Measurements from ENCODE around the gene KHDRBS1. TPM values are rescaled to one million over a fixed set of nuclear protein-coding genes. Genes with fewer than 3 reads are reported as not detected.
"Not testable (repeated sequence)": the region's sequence is repeated elsewhere in the genome, so short reads cannot be mapped to it uniquely, and the experiment has no call there.

Gene KHDRBS1
- total and polyA plus RNA-seq, 5 experiments from 2014 or later, result 92.1 to 130 (median 115) TPM

GRCh38 chr1:32068957-32069588 lies 55.4 kb downstream of the KHDRBS1 start:
- Mint-ChIP-seq H3K4me3 (no peak overlapping the region), H3K36me3 (no peaks in the 10 kb centered on the region), H3K27me3 (no peaks in the 10 kb centered on the region), H3K9me3 (no peaks in the 10 kb centered on the region), H3K4me1 (peaks cover 20 to 33% (median 31%) of the 10 kb centered on the region in 4 donors), H3K27ac (peak overlapping the region in 3 of 10 donors; percentile 27 to 71 (median 48))
- POLR2A ChIA-PET, result interaction anchor here (0.7 kb wide), 2 partner anchors 25 to 38 kb away, joined by 3 to 5 read pairs; no protein-coding TSS in a partner anchor
- ATAC-seq, result no peak
- DNase-seq, result no peak

- H3K27me3 Mint-ChIP-seq, result no peaks in the 10 kb centered on the region
- peaks cover 24 to 39% (median 35%) of the 10 kb centered on the region in 4 donors for H3K4me1 Mint-ChIP-seq
- ATAC-seq, result no peak
- POLR2A ChIA-PET, result interaction anchor here (0.5 to 5.1 kb wide), 24 partner anchors 10 to 579 kb away, joined by 3 to 80 read pairs (median 6); partner anchors contain the start of genes BSDC1, HDAC1, KHDRBS1 and KPNA6
- peak overlapping the region; percentile 74 to 98 (median 94) for H3K27ac Mint-ChIP-seq
- DNase-seq, result no peak
- H3K4me3 Mint-ChIP-seq, result peak overlapping the region; percentile 87 to 99 (median 95)
- H3K36me3 Mint-ChIP-seq, result peaks cover 0 to 16% (median 0%) of the 10 kb centered on the region in 3 donors
- H3K9me3 Mint-ChIP-seq, result no peaks in the 10 kb centered on the region
These were observed 58.3 kb downstream of the KHDRBS1 start for GRCh38 chr1:32071758-32072621.

- Mint-ChIP-seq H3K4me1 (peaks cover 29 to 45% (median 34%) of the 10 kb centered on the region in 4 donors), H3K9me3 (no peaks in the 10 kb centered on the region), H3K27ac (peak within 1 kb of the TSS; percentile 74 to 98 (median 94)), H3K27me3 (no peaks in the 10 kb centered on the region), H3K36me3 (peaks cover 0 to 24% (median 3%) of the 10 kb centered on the region in 3 donors), H3K4me3 (peak within 1 kb of the TSS; percentile 87 to 99 (median 95))
- POLR2A ChIA-PET, result interaction anchor here (0.5 to 5.1 kb wide), 34 partner anchors 9 to 578 kb away, joined by 3 to 80 read pairs (median 5); partner anchors contain the start of genes BSDC1, HDAC1, KHDRBS1 and KPNA6
- DNase-seq (peak; percentile 89 to 98 (median 92)), ATAC-seq (peak; percentile 84 to 86)
These were observed 59.1 kb downstream of the KHDRBS1 start, which contains the start of gene TMEM39B for GRCh38 chr1:32072622-32073298. Gene TMEM39B, plus strand, starts transcription at chr1:32072939. Its CDS starts 109 bp downstream, at chr1:32073048.

DNA sequence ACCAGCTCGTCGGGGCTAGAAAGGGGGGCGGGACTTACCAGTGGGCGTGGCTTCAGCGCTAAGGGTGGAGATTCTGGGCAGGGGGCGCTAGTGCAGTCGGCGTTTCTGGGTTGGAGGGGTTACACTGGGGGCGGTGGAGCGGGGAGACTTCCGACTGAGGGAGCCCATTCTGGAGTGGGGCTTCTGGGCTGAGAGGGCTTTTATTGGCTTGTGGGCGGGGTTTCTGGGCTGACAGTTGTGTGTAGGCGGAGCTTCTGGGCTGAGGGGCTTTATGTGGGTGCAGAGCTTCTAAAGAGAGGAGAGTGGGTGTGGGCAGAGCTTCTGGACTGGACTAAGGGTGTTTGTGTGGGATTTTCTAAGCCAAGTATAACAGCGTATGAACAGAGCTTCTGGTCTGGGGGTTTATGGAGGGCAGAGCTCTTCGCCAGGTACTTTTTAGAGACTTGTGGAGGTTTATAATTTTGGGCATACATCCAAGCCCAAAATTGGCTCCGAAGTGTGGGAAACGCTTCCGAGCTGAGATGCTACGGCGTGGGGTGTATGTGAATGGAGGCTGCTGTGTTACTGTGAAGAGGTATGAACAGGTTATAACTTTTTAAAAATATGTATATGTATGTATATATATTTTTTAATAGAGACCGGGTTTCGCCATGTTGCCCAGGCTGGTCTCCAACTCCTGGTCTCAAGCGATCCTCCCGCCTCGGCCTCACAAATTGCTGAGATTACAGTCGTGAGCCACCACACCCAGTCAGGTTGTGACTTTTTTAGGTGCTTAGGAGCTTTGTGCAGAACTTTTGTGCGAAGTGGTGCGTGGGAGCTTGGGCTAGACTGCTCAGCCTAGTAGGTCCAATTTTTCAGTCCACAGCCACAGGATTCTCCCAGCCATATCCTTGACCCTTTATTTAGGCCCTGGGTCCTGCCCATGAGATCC lies 59.9 kb downstream of the KHDRBS1 start:
- Mint-ChIP-seq H3K27ac (peak overlapping the region; percentile 74 to 98 (median 94)), H3K4me1 (peaks cover 29 to 45% (median 34%) of the 10 kb centered on the region in 4 donors), H3K36me3 (peaks cover 0 to 31% (median 8%) of the 10 kb centered on the region in 3 donors), H3K27me3 (no peaks in the 10 kb centered on the region), H3K4me3 (peak overlapping the region; percentile 87 to 99 (median 95)), H3K9me3 (no peaks in the 10 kb centered on the region)
- DNase-seq (peak in 2 of 10 donors; percentile 88 to 89), ATAC-seq (peak; percentile 50 to 54)
- POLR2A ChIA-PET, result interaction anchor here (0.6 to 5.1 kb wide), 31 partner anchors 8 to 578 kb away, joined by 3 to 80 read pairs (median 5); partner anchors contain the start of genes BSDC1, HDAC1, KHDRBS1 and KPNA6

GRCh38 chr1:32074841-32075240 lies 61.2 kb downstream of the KHDRBS1 start:
- no peak for ATAC-seq
- Mint-ChIP-seq H3K4me3 (peak overlapping the region in 4 of 10 donors; percentile 7 to 42 (median 38)), H3K4me1 (peaks cover 26 to 45% (median 31%) of the 10 kb centered on the region in 4 donors), H3K27ac (peak overlapping the region in 6 of 10 donors; percentile 6 to 56 (median 32)), H3K9me3 (no peaks in the 10 kb centered on the region), H3K27me3 (no peaks in the 10 kb centered on the region), H3K36me3 (peaks cover 0 to 44% (median 8%) of the 10 kb centered on the region in 3 donors)
- no peak for DNase-seq
- POLR2A ChIA-PET, result interaction anchor here (2.3 to 5.1 kb wide), 3 partner anchors 35 to 175 kb away, joined by 13 to 80 read pairs (median 22); partner anchors contain the start of genes KHDRBS1, KPNA6 and LCK

GRCh38 chr1:32077451-32077850 lies 63.8 kb downstream of the KHDRBS1 start:
- H3K4me1 Mint-ChIP-seq, result peaks cover 18 to 42% (median 26%) of the 10 kb centered on the region in 4 donors
- POLR2A ChIA-PET, result interaction anchor here (1.1 kb wide), 1 partner anchor 30 kb away, joined by 3 read pairs; the partner anchor contains the start of gene KPNA6
- DNase-seq, result no peak
- no peak for ATAC-seq
- peak overlapping the region in 2 of 10 donors; percentile 12 to 45 for H3K4me3 Mint-ChIP-seq
- H3K27ac Mint-ChIP-seq, result peak overlapping the region in 3 of 10 donors; percentile 46 to 92 (median 85)
- peaks cover 0 to 65% (median 12%) of the 10 kb centered on the region in 3 donors for H3K36me3 Mint-ChIP-seq
- no peaks in the 10 kb centered on the region for H3K9me3 Mint-ChIP-seq
- no peaks in the 10 kb centered on the region for H3K27me3 Mint-ChIP-seq

- DNase-seq, result no peak
- Mint-ChIP-seq H3K4me1 (peaks cover 4 to 20% (median 11%) of the 10 kb centered on the region in 4 donors), H3K27ac (peak overlapping the region in 3 of 10 donors; percentile 2 to 11 (median 3)), H3K4me3 (no peak overlapping the region), H3K36me3 (peaks cover 0 to 83% (median 17%) of the 10 kb centered on the region in 3 donors), H3K9me3 (no peaks in the 10 kb centered on the region), H3K27me3 (no peaks in the 10 kb centered on the region)
- POLR2A ChIA-PET, result interaction anchor here (1.0 kb wide), 1 partner anchor 9 kb away, joined by 3 read pairs; no protein-coding TSS in a partner anchor
- ATAC-seq, result no peak
These were observed 68.4 kb downstream of the KHDRBS1 start for GRCh38 chr1:32082022-32082421.

DNA sequence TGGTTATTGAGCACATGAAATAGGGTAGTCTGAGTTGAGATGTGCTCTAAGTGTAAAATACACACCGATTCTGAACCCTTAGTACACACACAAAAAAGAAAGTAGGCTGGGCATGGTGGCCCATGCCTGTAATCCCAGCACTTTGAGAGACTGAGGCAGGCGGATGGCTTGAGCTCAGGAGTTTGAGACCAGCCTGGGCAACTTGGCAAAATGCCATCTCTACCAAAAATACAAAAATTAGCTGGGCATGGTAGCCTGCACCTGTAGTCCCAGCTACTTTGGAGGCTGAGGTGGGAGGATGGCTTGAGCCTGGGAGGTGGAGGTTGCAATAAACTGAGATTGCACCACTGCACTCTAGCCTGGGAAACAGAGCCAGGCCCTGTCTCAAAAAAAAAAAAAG lies 72.7 kb downstream of the KHDRBS1 start:
- POLR2A ChIA-PET, result not testable (repeated sequence)

GRCh38 chr1:32091176-32091575 lies 77.5 kb downstream of the KHDRBS1 start:
- no peak for ATAC-seq
- peaks cover 0 to 1% (median 0%) of the 10 kb centered on the region in 4 donors for H3K4me1 Mint-ChIP-seq
- peak overlapping the region in 1 of 10 donors; percentile 21 for H3K27ac Mint-ChIP-seq
- H3K27me3 Mint-ChIP-seq, result no peaks in the 10 kb centered on the region
- H3K9me3 Mint-ChIP-seq, result no peaks in the 10 kb centered on the region
- POLR2A ChIA-PET, result interaction anchor here (0.6 kb wide), 2 partner anchors 13 to 302 kb away, joined by 3 to 4 read pairs; no protein-coding TSS in a partner anchor
- no peak overlapping the region for H3K4me3 Mint-ChIP-seq
- H3K36me3 Mint-ChIP-seq, result peaks cover 0 to 73% (median 12%) of the 10 kb centered on the region in 3 donors
- no peak for DNase-seq

More for the DNA sequence above, 72.7 kb downstream of the KHDRBS1 start:
- not testable (repeated sequence) for H3K27me3 Mint-ChIP-seq, H3K9me3 Mint-ChIP-seq, ATAC-seq, DNase-seq, H3K4me3 Mint-ChIP-seq
- H3K27ac Mint-ChIP-seq, result peak overlapping the region in 1 of 10 donors; percentile 48
- peaks cover 0 to 66% (median 13%) of the 10 kb centered on the region in 3 donors for H3K36me3 Mint-ChIP-seq
- H3K4me1 Mint-ChIP-seq, result peaks cover 4 to 12% (median 8%) of the 10 kb centered on the region in 4 donors

DNA sequence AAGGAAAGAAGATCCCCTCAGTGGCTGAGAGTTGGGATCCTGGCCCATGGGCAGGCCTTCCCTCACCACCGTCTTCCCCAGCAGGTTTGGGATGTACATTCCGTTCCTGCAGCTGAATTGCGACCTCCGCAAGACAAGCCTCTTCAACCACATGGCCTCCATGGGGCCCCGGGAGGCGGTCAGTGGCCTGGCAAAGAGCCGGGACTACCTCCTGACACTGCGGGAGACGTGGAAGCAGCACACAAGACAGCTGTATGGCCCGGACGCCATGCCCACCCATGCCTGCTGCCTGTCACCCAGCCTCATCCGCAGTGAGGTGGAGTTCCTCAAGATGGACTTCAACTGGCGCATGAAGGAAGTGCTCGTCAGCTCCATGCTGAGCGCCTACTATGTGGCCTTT lies 77.9 kb downstream of the KHDRBS1 start:
- no peak for DNase-seq
- Mint-ChIP-seq H3K27ac (peak overlapping the region in 1 of 10 donors; percentile 27), H3K36me3 (peaks cover 0 to 73% (median 12%) of the 10 kb centered on the region in 3 donors), H3K9me3 (no peaks in the 10 kb centered on the region), H3K4me1 (no peaks in the 10 kb centered on the region), H3K27me3 (no peaks in the 10 kb centered on the region), H3K4me3 (no peak overlapping the region)
- ATAC-seq, result no peak
- POLR2A ChIA-PET, result interaction anchor here (0.6 kb wide), 2 partner anchors 13 to 302 kb away, joined by 3 to 4 read pairs; no protein-coding TSS in a partner anchor
